NT2/D1 (cell line): ENCODE data around the gene OR6C3.

Source experiments
- SUZ12 ChIP-seq: IDR thresholded peaks from 2 replicates; pipeline ENCODE4 v1.6.1; 2011; ENCODE audit not compliant: insufficient read length, insufficient read depth; ENCODE audit errors: extremely low read depth
- YY1 ChIP-seq: IDR thresholded peaks from 2 replicates; pipeline ENCODE4 v1.6.1; 2011; ENCODE audit not compliant: insufficient read length, insufficient read depth
- ZNF274 ChIP-seq: IDR thresholded peaks from 2 replicates; pipeline ENCODE4 v1.6.1; 2011; ENCODE audit warnings: mild to moderate bottlenecking, low read depth, low read length

GRCh38 chr12:55296469-55296868 is 34.1 kb upstream of the OR6C3 start, which contains the start of gene OR6C6:
- no peak for TF ChIP-seq YY1
- no peak for TF ChIP-seq SUZ12
- TF ChIP-seq ZNF274: no peak
